GM21576 (cell line): ENCODE data around the gene TREML1.

ENCODE experiments used
- ATAC-seq: cut with Tn5 transposase; IDR thresholded peaks from one replicate; pipeline ENCODE4 v1.9.1; 2021; ENCODE audit warnings: mild to moderate bottlenecking, moderate library complexity; ENCODE audit not compliant: unreplicated experiment

The TREML1 gene

DNA sequence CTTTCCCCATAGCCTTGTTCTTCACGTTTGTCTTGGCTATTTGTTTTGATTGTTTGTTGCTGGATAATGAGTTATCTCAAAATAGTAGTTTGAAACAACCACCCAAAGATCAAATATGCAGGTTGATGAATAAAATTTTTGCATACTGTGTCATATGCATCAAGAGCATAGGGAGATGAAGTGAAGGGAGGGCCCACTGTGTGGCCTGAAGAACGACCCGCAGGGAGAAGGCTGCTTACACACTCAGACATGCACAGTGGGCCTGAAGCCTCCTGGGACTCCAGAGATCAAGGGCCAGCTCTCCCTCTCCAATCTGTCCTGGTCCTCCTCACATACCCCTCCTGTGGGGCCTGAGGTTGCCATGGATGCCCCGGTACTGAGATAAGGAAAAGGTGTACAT, 25.0 kb upstream of the TREML1 start:
- ATAC-seq: no peak

DNA sequence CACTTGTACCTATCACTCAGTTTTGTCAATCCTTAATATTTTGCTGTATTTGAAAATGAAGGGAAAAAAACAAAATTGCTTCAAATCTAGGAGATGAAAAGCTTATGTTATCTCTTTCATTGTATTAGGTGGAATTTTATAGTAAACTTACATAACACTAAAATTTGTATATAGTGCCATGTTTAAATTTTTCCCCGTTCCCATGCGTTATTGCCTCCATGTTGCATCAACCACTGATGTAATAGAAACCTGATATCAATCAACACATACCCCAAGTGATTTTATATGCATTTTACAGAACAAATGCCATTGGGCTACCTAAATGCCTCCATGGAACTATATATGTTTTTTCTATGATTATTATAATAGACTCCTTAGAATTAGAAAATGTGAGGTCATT, 23.5 kb upstream of the TREML1 start:
- no peak for ATAC-seq

DNA sequence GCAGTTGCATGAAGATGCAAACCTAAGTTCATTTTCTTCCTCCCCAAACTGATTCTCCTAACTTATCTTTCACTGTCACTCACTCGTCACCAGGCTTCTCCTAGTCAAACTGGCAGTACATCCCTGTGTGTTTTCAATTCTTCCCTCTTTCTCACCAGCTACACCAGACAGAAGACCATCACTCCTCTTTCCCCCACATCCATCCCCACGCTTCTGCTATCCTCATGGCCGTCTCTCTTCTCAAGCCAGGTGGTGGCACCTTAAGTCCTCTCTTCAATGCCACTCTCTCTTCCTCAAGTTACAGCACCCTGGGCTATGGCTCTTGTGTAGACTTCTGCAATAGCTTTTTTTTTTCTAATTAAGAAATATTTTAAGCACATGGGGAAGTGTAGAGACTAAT, 23.1 kb upstream of the TREML1 start:
- no peak for ATAC-seq

DNA sequence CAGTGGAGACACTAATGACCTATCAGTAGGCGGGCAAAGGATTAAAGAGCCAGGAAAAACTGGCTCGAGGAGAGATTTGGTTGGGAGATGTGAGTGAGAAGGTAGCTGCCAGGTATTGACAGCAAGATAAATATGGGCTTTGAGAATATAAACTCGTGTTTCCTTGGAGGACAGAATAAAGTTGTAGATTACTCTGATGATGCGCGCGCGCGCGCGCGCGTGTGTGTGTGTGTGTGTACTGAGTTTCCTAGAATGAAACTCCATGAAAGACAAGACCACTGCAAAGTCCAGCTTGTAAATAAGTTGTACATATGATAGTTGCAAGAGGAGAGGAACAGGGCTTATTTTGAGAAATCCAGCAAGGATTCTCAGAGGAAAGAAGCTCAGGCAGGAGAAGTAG, 22.0 kb upstream of the TREML1 start:
- ATAC-seq: no peak

DNA sequence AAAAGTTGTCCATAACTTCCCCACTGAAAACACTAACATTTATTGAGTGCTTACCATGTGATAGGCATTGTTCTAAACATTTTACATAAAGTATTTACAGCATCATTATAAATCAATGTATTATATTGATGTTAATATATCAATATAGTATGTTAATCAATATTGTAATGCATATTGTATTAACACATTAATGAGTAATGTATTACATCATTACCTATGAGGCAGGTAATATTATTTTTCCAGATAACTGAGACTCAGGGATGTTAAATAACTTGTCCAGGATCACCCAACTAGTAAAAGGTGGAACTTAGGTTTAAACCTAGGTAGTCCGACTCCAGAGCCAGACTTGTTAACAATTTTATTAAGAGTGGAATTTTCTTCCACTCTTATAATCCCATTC, 20.9 kb upstream of the TREML1 start:
- no peak for ATAC-seq

DNA sequence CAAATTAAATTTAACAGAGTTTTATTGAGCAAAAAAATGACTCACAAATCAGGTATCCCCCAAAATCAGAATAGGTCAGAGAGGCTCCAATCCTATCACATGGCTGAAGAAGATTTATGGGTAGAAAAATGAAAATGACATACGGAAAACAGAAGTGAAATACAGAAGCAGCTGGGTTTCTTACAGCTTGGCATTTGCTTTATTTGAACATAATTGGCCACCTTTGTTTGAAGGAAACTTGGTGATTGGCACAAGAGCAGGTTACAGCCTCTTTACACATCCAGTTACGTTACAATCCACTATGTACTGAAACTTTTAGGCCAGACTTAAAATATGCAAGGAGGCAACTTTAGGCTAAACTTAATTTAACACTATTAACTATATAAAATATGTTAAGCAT, 20.5 kb upstream of the TREML1 start:
- no peak for ATAC-seq

DNA sequence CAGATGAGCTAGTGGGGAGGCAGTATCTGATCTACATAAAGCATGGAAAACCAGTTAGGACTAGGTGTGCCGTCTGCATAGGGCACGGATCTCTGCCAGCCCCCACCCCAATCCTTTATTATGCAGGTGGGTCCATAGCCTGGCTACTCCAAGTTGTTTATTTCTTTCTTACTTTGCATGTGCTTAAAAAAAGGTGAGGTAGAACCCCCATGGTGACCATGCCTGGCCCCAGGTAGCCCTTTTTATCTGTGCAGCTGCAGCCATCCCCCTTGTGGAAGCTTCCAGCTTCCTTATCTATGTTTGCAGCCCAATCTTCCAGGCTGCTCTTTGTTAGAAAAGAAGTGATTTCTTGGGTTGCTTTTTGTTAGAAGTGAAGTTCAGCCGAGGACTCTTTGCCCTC, 17.8 kb upstream of the TREML1 start:
- ATAC-seq: no peak

DNA sequence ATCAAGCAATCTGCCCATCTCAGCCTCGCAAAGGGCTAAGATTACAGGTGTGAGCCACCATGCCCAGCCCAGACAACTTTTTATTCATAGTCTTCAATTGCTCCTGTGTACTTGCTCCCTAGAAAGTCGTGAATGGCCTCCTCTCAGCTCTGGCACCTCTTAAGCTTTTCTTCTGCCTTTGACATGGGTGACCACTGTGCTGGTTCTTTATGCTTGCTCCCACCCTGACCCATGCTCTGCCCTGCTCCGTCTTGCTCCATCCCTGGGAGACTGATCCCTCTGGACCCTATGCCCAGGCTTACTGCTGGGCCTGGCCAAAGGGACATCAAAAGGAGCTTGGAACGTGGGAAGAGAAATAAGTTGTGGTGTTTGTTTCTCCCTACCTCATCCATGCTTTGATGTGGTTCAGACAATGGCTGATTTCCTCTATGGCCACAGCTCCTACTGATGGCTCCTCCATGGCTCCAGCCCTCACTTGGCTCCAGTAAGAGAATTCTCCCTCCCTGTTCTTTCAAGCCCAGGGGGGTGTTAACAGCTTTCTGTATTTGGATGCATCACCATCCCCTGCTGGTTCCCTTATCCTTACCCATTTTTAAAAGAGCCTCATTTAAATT, 16.5 kb upstream of the TREML1 start:
- no peak for ATAC-seq

DNA sequence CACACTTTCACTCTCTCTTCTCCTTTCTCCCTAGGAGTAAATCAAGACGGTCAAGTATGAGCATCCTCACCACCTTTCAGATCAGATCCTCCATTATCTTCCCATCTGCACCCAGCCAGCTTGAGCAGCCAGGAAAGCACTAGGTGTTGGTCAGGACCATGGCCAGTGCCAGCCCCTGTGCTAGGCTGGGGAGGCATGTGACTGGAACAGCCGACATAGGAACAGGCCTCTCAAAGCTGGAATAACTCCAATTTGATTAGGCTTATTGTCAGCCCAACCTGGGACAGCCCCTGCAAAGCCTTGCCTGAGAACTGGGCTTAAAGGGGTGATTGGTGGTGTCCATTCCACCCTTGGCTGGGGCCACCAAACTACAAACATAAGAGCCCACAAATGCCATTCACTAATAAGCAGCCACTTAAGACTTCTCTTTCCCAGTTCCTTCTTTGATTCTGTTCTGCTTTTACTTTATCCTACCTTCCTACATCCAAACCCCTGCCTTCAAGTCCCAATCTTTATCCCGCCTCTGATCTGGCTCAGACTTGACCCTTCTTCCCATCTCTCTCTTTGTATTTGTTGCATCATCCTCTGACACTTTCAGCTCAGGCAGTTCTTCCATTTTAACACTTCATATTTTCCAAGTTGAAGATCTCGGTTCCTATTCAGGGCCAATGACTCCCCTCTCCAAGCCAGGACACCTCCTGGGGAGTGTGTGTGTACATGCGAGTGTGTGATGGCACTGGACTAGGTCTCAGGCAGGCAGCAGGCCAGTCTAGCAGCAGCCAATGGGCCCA, 13.2 kb upstream of the TREML1 start:
- ATAC-seq: no peak

DNA sequence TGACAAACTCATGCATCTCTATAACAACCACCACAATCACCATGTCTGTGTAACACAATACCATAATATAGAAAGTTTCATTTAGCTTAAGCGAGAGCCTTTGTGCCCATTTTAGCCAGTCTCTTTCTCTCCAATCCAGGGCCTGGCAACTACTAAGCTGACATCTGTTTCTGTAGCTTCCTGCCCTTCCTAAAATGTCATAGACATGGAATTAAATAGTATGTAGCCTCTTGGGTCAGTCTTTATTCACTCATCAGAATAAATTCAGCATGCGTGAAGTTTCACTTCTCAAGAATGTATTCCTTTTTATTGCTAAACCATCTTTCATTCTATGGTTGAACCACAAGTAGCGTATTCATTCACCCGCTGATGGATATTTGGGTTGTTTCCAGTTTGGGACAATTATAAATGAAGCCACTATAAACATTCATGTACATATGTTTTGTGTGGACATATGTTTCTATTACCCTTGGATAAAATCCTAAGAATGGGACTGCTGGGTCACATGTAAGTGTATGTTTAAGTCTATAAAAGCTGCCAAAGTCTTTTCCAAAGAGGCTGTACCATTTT, 10.5 kb upstream of the TREML1 start:
- ATAC-seq: no peak

DNA sequence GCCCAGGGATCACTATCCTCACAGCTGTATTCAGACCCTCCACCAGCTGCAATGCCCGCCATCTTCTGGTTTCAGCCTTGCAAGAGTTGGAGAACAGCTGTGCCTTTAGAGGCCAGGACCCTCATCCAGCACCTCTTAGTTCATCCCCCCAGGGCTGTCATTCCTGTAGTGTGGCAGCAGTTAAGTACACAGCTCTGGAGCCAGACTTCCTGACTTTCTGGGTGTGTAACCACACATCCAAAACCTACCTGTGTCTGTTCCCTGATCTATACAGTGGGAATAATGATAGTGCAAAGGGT, 9.2 kb upstream of the TREML1 start:
- ATAC-seq: no peak

DNA sequence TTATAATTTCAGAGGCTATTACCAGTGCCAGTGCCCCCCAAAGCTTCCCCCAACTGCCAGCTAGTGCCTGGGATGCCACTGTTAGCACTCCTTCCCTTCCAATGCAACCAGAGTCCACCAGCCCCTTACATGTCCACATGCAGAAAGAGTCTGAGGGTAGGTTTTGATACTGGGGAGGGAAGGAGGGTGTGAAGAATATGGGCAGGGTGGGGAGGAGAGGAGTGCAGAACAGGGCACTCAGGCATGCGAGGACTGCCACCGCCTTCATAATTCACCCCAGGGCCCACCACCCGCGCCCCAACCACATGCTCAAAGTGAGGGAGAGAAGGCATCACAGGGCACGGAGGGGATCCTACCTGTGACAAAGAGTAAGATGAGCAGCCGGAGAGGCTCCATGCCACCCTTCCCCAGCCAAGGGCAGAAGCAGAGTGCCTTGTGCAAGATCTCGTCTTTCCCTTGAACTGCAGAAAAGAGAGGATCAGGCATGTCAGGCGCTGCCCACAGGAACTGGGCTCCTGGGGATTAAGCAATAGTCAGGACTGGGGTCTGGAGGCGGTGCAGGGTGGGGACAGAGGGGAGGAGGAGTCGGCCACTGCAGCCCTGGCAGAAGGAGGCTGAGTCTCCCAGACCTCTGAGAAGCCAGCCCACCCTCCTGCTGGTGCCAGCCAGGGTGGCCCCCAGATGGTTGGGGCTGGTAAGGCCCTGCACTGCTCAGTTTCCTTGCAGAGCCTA, 8.7 kb upstream of the TREML1 start, which contains the start of gene TREM2:
Gene TREM2, minus strand, starts transcription at position 430 of the 732 bp plus-strand sequence. Its CDS starts 34 bp downstream, at position 396.
- ATAC-seq: no peak

DNA sequence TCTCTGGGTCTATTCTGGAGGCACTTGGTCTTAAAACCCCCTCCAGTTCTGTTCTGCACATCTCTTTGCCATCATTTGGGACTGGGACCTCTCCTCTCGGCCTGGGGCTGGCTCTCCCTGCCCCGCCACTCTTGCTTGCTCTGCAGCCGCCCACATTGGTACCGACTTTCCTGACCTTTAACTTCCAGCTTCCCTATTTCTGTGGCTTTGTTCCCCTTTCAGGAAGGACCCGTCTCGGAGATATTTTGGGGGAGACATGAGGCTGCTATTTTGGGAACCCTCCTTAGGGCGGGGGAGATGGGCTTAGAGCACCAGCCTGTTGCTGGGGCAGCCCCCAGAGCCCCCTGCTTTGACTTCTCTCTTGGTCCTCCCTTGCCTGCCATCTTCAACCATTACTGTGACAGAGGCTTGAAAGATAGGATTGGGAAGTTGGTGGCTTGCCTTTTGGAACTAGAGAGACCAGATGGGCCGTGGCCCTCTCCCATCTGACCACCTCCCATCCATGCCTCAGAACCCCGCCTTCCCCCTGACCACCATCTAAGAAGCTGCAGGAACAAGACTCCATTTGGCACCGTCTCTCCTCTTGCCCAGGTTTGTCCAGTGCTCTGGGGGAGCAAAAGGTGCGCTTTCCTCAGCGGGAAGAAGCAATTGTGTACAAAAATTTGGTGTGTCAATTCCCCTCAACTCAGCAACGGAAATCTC, 7.9 kb upstream of the TREML1 start:
- no peak for ATAC-seq

DNA sequence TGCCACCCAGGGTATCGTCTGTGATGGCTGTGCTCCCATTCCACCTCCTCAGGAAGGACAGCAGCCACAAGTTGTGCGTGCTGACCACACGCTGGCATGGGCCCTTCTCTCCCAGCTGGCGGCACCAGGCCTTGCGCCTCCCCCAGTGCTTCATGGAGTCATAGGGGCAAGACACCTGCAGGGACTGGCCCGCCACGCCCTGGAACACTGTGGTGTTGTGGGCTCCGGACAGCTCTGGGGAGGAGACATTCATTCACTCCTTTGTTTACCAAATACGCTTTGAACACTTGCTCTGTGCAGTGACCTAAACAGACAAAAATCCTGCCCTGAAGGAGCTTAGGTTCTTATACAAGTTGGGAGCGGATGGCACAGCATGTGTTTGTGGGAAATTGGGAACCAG, 7.2 kb upstream of the TREML1 start:
- no peak for ATAC-seq

DNA sequence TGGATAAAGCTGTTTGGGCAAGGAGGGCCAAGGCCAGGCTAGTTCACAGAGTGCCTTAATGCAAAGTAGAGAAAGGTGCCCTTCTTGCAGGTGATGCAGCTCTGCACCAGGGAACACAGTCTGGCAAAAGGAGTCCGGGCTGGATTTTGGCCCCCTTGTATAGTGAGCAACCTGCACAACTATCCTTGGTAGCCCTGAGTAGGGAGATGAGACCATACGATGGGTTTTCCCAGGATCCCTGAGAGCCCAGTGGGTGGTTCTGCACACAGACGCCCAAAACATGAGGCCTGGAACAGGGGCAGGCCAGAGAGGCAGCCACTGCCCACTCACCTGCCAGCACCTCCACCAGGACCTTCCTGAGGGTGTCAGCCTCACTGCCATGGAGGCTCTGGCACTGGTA, 6.8 kb upstream of the TREML1 start:
- ATAC-seq: no peak

DNA sequence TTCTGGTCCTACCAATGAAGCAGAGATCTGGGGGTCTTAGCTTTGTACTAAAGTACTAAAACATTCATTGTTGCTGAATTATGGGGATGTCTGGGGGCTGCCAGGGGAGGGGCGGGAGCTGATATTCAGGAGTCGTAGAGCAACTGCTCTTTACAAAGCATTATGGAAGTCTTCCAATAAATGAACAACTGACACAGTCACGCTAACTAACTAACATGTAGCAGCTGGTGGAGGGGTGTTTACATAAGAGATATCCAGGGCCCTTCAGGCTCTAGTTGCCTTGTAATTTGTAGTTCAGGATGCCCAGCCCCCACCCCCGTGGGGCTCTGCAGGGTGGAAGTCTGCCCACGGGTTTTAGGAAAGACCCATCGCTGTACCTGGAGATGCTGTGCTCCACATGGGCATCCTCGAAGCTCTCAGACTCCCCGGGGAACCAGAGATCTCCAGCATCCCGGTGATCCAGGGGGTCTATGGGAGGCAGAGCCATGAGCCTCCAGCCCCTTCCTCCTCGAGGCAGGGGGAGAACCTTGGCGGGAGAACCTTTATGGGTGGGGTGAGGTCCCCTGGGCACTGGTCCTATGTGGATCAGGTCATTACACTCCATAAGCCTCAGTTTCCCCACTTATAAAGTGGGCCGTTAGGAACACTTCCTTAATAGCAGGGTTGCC, 5.4 kb upstream of the TREML1 start:
- ATAC-seq: no peak

DNA sequence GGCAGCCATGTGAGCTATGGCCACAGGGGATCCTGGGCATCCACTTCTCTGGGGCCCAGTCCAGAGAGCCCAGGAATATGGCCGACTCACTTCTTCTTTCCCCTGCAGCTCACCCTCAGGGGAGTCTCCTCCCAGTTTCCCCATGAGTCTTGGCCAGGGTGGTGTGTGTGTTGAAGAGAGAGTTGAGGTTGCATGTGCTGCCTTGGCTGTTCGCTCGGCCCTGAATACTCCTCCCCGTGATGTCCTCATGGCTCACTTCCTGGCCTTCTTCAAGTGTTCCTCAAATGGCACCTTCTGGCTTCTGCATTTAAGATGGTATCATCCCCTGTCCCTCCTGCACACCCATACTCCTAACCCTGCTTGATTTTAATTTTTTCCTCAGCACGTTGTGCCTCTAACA, 3.2 kb upstream of the TREML1 start:
- no peak for ATAC-seq

DNA sequence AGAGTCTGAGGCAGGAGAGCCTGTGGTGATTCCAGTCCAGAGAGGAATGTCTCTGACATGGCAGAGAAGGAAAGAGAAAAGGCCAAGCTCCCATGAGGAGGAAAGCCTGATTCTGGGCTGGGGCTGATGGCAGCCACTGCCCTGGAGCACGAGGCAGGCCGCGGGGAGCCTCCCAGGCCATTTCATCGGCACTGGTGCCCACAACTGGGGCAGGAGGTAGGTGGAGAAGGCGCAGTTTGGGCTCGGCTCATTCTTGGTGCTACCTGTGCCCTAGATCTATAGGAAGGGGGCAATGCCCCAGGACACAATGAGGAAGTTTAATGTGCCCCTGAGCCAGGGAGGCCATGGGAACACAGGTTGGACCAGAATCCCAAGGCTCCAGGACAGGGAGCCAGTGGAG, 2.6 kb upstream of the TREML1 start:
- ATAC-seq: no peak

DNA sequence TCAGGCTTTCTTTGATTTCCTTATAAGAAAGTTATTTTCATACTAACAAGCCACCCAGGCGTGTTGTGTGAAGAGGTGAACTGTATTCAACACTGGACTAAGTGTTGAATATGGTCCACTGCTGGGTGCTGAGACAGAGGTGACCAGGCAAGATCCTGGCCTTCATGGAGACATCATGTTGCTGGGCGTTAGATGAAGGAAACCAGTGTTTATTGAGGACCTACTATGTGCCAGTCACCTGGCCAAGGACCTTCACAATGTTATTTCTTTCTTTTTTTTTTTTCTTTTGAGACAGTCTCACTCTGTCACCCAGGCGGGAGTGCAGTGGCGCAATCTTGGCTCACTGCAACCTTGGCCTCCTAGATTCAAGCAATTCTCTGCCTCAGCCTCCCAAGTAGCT, 1.9 kb upstream of the TREML1 start:
- no peak for ATAC-seq

DNA sequence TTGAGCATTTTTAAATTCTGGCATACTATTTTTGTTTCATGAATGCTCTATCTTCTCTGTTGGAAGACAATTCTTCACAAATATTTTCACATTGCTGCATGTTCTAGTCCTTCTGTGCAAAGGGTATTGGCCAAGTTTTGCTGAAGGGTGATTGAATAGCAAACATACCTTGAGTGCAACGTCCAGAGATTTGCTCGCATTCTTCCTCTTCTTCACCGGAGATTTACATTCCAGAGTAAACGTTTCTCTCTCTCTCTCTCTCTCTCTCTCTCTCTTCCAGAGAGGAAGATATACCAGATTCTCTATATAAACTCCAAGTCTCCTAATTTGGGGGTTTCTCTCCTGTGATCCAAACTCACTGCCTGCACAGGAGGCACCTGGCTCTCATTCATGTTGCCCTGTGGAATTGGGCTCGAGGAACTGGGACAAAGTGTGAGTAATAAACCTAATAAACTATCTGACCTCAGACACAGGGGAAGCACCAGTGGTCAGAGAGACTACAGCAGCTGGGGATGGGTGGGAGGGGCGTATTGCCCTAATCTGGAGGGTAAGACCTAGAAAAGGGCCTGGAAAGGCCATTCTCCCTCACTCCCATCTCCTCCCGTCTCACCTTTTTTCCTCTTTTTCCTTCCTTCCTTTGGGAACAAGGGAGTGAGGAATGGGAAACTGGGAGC, 1.1 kb upstream of the TREML1 start:
- no peak for ATAC-seq
